GM23338 (cell line): ENCODE data around the gene IGFBP5. TPM values are rescaled to one million over a fixed set of nuclear protein-coding genes. Genes with fewer than 3 reads are reported as not detected.

Experiments
- ATAC-seq: fragments of 200-7000 bp; cut with Tn5 transposase; 3 replicates; pipeline ENCODE4 v1.9.1; 2020
- DNase-seq: peaks from one replicate; pipeline ENCODE4 v3.0.0-alpha.2; 2015; ENCODE audit warnings: low spot score
- H2AFZ ChIP-seq: fragments of 200-600 bp; sonication (generic); 2 replicates; pipeline ENCODE4 v1.8.0; 2016; ENCODE audit warnings: antibody characterized with exemption, mild to moderate bottlenecking, moderate library complexity
- H3F3A ChIP-seq: fragments of 200-600 bp; sonication (generic); replicated peaks from 2 replicates; pipeline ENCODE4 v1.8.0; 2017; ENCODE audit warnings: antibody characterized with exemption, mixed run types, low read depth
- H3K27ac ChIP-seq: fragments of 200-600 bp; sonication (generic); 2 replicates; pipeline ENCODE4 v1.6.1; 2016; ENCODE audit warnings: low read depth
- H3K27me3 ChIP-seq: fragments of 200-600 bp; sonication (generic); 2 replicates; pipeline ENCODE4 v1.8.0; 2016; ENCODE audit warnings: mild to moderate bottlenecking, mixed run types, moderate library complexity; ENCODE audit not compliant: insufficient read depth
- H3K36me3 ChIP-seq: fragments of 200-600 bp; sonication (generic); 2 replicates; pipeline ENCODE4 v1.8.0; 2016; ENCODE audit warnings: mild to moderate bottlenecking; ENCODE audit not compliant: insufficient read depth
- H3K4me1 ChIP-seq: fragments of 200-600 bp; sonication (generic); 2 replicates; pipeline ENCODE4 v1.8.0; 2016; ENCODE audit warnings: mild to moderate bottlenecking, moderate library complexity; ENCODE audit not compliant: insufficient read depth
- H3K4me2 ChIP-seq: fragments of 200-600 bp; sonication (generic); 2 replicates; pipeline ENCODE4 v1.7.1; 2017; ENCODE audit warnings: mixed run types
- H3K4me3 ChIP-seq: fragments of 200-600 bp; sonication (generic); 2 replicates; pipeline ENCODE4 v1.6.1; 2016; ENCODE audit warnings: mixed run types
- H3K79me2 ChIP-seq: fragments of 200-600 bp; sonication (generic); replicated peaks from 2 replicates; pipeline ENCODE4 v1.8.0; 2017; ENCODE audit warnings: mild to moderate bottlenecking; ENCODE audit not compliant: insufficient read depth
- H3K9me2 ChIP-seq: fragments of 200-600 bp; sonication (generic); 2 replicates; pipeline ENCODE4 v1.8.0; 2017; ENCODE audit not compliant: insufficient read depth
- H4K20me1 ChIP-seq: fragments of 200-600 bp; sonication (generic); replicated peaks from 2 replicates; pipeline ENCODE4 v1.8.0; 2017; ENCODE audit warnings: mild to moderate bottlenecking; ENCODE audit not compliant: insufficient read depth
- H3K27ac Mint-ChIP-seq: 2 replicates; pipeline ENCODE4 v1.8.0; 2020; ENCODE audit warnings: inconsistent platforms, mild to moderate bottlenecking, moderate library complexity, mixed read lengths
- H3K27me3 Mint-ChIP-seq: 3 replicates; pipeline ENCODE4 v1.8.0; 2022; ENCODE audit warnings: low read depth, mild to moderate bottlenecking, moderate library complexity, mixed read lengths, inconsistent platforms; ENCODE audit not compliant: insufficient read depth, poor library complexity
- H3K36me3 Mint-ChIP-seq: 3 replicates; pipeline ENCODE4 v1.8.0; 2021; ENCODE audit warnings: low read depth, mild to moderate bottlenecking, inconsistent platforms, moderate library complexity, mixed read lengths
- H3K4me1 Mint-ChIP-seq: 3 replicates; pipeline ENCODE4 v1.8.0; 2020; ENCODE audit warnings: mild to moderate bottlenecking, inconsistent platforms, mixed read lengths
- H3K4me3 Mint-ChIP-seq: 3 replicates; pipeline ENCODE4 v1.8.0; 2021; ENCODE audit warnings: moderate library complexity, mild to moderate bottlenecking, inconsistent platforms, mixed read lengths
- H3K9me3 Mint-ChIP-seq: 3 replicates; pipeline ENCODE4 v1.8.0; 2020; ENCODE audit warnings: moderate library complexity, mild to moderate bottlenecking, inconsistent platforms, mixed read lengths
- ETS1 ChIP-seq: IDR thresholded peaks from 2 replicates; pipeline ENCODE4 v1.6.1; 2016; ENCODE audit warnings: antibody characterized with exemption
- EZH2 ChIP-seq: fragments of 200-600 bp; sonication (generic); IDR thresholded peaks from one replicate; pipeline ENCODE4 v1.8.0; 2017; ENCODE audit warnings: antibody characterized with exemption, mild to moderate bottlenecking, low read depth; ENCODE audit not compliant: unreplicated experiment
- EZH2phosphoT487 ChIP-seq: fragments of 200-600 bp; sonication (generic); IDR thresholded peaks from one replicate; pipeline ENCODE4 v1.8.1; 2018; ENCODE audit warnings: antibody characterized with exemption; ENCODE audit not compliant: unreplicated experiment
- ZNF114 ChIP-seq: fragments of 250-450 bp; sonication (Bioruptor Pico); IDR thresholded peaks from 2 replicates; pipeline ENCODE4 v1.5.0; 2020; ENCODE audit warnings: mild to moderate bottlenecking, moderate library complexity
- ZNF331 ChIP-seq: fragments of 250-450 bp; sonication (Bioruptor Pico); IDR thresholded peaks from 2 replicates; pipeline ENCODE4 v1.5.0; 2020; ENCODE audit warnings: low read depth, mild to moderate bottlenecking, moderate library complexity
- ZNF462 ChIP-seq: fragments of 250-450 bp; sonication (Bioruptor Pico); IDR thresholded peaks from 2 replicates; pipeline ENCODE4 v1.5.0; 2020; ENCODE audit warnings: mild to moderate bottlenecking, moderate library complexity
- polyA plus RNA-seq: library from polyadenylated mRNA; unstranded; fragments of >200 nt; fragmentation: Nextera tagmentation; extraction: Ambion mirVana; gene quantifications from 2 replicates; pipeline ENCODE4 v1.2.1, GENCODE V29; 2016
- total RNA-seq: library from RNA; depleted of rRNA; stranded (reverse); fragments of >200 nt; shearing (Covaris generic); gene quantifications from 2 replicates; pipeline ENCODE4 v1.2.3, GENCODE V29; 2014
- TF ChIP-seq, protein P1 (sequence below): IDR thresholded peaks from one replicate; pipeline ENCODE4 v1.6.1; 2018; ENCODE audit warnings: antibody characterized with exemption; ENCODE audit not compliant: unreplicated experiment

IGFBP5 gene
- total and polyA plus RNA-seq, 2 experiments from 2014 or later: 0.70 to 2.5 TPM

GRCh38 chr2:216643986-216644659 is 51.2 kb downstream of the IGFBP5 start:
- Mint-ChIP-seq H3K36me3 (peaks cover 75% of the 10 kb centered on the region), H3K9me3 (peaks cover 6% of the 10 kb centered on the region), H3K27me3 (peaks cover 12% of the 10 kb centered on the region), H3K4me1 (peaks cover 49% of the 10 kb centered on the region), H3K27ac (peak overlapping the region; percentile 83; the same call in 1 of the 2 replicates), H3K4me3 (no peak overlapping the region; the same call in 2 of the 3 replicates)
- Histone ChIP-seq H3K27me3 (no peaks in the 10 kb centered on the region), H3F3A (no peaks in the 10 kb centered on the region), H3K79me2 (peaks cover 96% of the 10 kb centered on the region), H3K9me2 (no peaks in the 10 kb centered on the region; the same call in 1 of the 2 replicates), H3K4me2 (no peak overlapping the region), H3K27ac (no peak overlapping the region), H3K4me3 (no peak overlapping the region), H3K36me3 (peaks cover 10% of the 10 kb centered on the region; the same call in 1 of the 2 replicates), H2AFZ (no peak overlapping the region), H3K4me1 (peaks cover 20% of the 10 kb centered on the region), H4K20me1 (peaks cover 20% of the 10 kb centered on the region)
- ATAC-seq (peak; percentile 76), DNase-seq (peak; percentile 27)
- TF ChIP-seq ZNF462 (no peak), ZNF114 (CRISPR knock-in tag) (no peak), ZNF331 (CRISPR knock-in tag) (no peak), EZH2 (no peak), ETS1 (no peak), EZH2phosphoT487 (no peak)
- TF ChIP-seq, protein P1, sequence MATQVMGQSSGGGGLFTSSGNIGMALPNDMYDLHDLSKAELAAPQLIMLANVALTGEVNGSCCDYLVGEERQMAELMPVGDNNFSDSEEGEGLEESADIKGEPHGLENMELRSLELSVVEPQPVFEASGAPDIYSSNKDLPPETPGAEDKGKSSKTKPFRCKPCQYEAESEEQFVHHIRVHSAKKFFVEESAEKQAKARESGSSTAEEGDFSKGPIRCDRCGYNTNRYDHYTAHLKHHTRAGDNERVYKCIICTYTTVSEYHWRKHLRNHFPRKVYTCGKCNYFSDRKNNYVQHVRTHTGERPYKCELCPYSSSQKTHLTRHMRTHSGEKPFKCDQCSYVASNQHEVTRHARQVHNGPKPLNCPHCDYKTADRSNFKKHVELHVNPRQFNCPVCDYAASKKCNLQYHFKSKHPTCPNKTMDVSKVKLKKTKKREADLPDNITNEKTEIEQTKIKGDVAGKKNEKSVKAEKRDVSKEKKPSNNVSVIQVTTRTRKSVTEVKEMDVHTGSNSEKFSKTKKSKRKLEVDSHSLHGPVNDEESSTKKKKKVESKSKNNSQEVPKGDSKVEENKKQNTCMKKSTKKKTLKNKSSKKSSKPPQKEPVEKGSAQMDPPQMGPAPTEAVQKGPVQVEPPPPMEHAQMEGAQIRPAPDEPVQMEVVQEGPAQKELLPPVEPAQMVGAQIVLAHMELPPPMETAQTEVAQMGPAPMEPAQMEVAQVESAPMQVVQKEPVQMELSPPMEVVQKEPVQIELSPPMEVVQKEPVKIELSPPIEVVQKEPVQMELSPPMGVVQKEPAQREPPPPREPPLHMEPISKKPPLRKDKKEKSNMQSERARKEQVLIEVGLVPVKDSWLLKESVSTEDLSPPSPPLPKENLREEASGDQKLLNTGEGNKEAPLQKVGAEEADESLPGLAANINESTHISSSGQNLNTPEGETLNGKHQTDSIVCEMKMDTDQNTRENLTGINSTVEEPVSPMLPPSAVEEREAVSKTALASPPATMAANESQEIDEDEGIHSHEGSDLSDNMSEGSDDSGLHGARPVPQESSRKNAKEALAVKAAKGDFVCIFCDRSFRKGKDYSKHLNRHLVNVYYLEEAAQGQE: no peak
